Astrocyte (in vitro differentiated cells and primary cell): Measurements from ENCODE around the gene TENM4. TPM values are rescaled to one million over a fixed set of nuclear protein-coding genes. Genes with fewer than 3 reads are reported as not detected.

Source experiments
- DNase-seq: peaks from one replicate; pipeline ENCODE4 v3.0.0-alpha.2; 2010; ENCODE audit warnings: low read depth
- FAIRE-seq: peaks from 2 replicates; lab custom pipeline; 2011; peaks lifted over from hg19 to GRCh38; lab: Jason Lieb, UNC
- H2AFZ ChIP-seq: 2 replicates; pipeline ENCODE4 v1.6.0; 2012; ENCODE audit warnings: low read depth, low read length, inconsistent platforms
- H3K27ac ChIP-seq: 2 replicates; pipeline ENCODE4 v1.5.1; 2011; ENCODE audit warnings: low read depth, low read length, inconsistent platforms
- H3K27me3 ChIP-seq: 2 replicates; pipeline ENCODE4 v1.6.0; 2011; ENCODE audit warnings: low read length, inconsistent platforms; ENCODE audit not compliant: insufficient read depth
- H3K36me3 ChIP-seq: 2 replicates; pipeline ENCODE4 v1.5.1; 2011; ENCODE audit warnings: low read length, inconsistent platforms; ENCODE audit not compliant: insufficient read depth
- H3K4me1 ChIP-seq: 2 replicates; pipeline ENCODE4 v1.5.1; 2011; ENCODE audit warnings: low read length, inconsistent platforms; ENCODE audit not compliant: insufficient read depth
- H3K4me2 ChIP-seq: 2 replicates; pipeline ENCODE4 v1.6.0; 2012; ENCODE audit warnings: low read length, inconsistent platforms
- H3K4me3 ChIP-seq: 2 replicates; pipeline ENCODE4 v1.5.1; 2011; ENCODE audit warnings: low read depth, mild to moderate bottlenecking, low read length, inconsistent platforms; ENCODE audit not compliant: insufficient read depth
- H3K79me2 ChIP-seq: 2 replicates; pipeline ENCODE4 v1.6.0; 2012; ENCODE audit warnings: mild to moderate bottlenecking, low read length, inconsistent platforms; ENCODE audit not compliant: insufficient read depth
- H3K9ac ChIP-seq: 2 replicates; pipeline ENCODE4 v1.6.0; 2012; ENCODE audit warnings: mild to moderate bottlenecking, low read length, inconsistent platforms
- H3K9me3 ChIP-seq: 2 replicates; pipeline ENCODE4 v1.5.1; 2012; ENCODE audit warnings: low read depth, mild to moderate bottlenecking, low read length, inconsistent platforms; ENCODE audit not compliant: insufficient read depth
- H4K20me1 ChIP-seq: 2 replicates; pipeline ENCODE4 v1.6.0; 2012; ENCODE audit warnings: low read length, inconsistent platforms; ENCODE audit not compliant: insufficient read depth
- H3K27ac Mint-ChIP-seq: one replicate; pipeline ENCODE4 v1.8.0; 2021; ENCODE audit warnings: mild to moderate bottlenecking, mixed read lengths; ENCODE audit not compliant: unreplicated experiment
- H3K27me3 Mint-ChIP-seq: one replicate; pipeline ENCODE4 v1.8.0; 2021; ENCODE audit warnings: low read depth, mixed read lengths; ENCODE audit not compliant: unreplicated experiment
- H3K36me3 Mint-ChIP-seq: one replicate; pipeline ENCODE4 v1.8.0; 2021; ENCODE audit warnings: low read depth, mixed read lengths; ENCODE audit not compliant: unreplicated experiment
- H3K4me1 Mint-ChIP-seq: one replicate; pipeline ENCODE4 v1.8.0; 2021; ENCODE audit warnings: low read depth, mixed read lengths; ENCODE audit not compliant: unreplicated experiment
- H3K4me3 Mint-ChIP-seq: one replicate; pipeline ENCODE4 v1.8.0; 2021; ENCODE audit warnings: mild to moderate bottlenecking, moderate library complexity, mixed read lengths; ENCODE audit not compliant: unreplicated experiment
- H3K9me3 Mint-ChIP-seq: one replicate; pipeline ENCODE4 v1.8.0; 2021; ENCODE audit warnings: mild to moderate bottlenecking, mixed read lengths; ENCODE audit not compliant: unreplicated experiment
- EZH2 ChIP-seq: IDR thresholded peaks from 2 replicates; pipeline ENCODE4 v1.6.1; 2012; ENCODE audit warnings: mild to moderate bottlenecking, low read length, inconsistent platforms; ENCODE audit not compliant: insufficient read depth
- total RNA-seq: library from RNA; stranded (reverse); gene quantifications from 2 replicates; pipeline ENCODE4 v1.2.1, GENCODE V29; 2021
- TF ChIP-seq, protein P1 (sequence below): IDR thresholded peaks from 2 replicates; pipeline ENCODE4 v1.5.1; 2011; ENCODE audit warnings: low read depth, mild to moderate bottlenecking, inconsistent platforms, low read length, moderate library complexity; ENCODE audit not compliant: insufficient read depth

Gene TENM4
- total RNA-seq, 1 donor from 2014 or later, result 7.5 TPM

DNA sequence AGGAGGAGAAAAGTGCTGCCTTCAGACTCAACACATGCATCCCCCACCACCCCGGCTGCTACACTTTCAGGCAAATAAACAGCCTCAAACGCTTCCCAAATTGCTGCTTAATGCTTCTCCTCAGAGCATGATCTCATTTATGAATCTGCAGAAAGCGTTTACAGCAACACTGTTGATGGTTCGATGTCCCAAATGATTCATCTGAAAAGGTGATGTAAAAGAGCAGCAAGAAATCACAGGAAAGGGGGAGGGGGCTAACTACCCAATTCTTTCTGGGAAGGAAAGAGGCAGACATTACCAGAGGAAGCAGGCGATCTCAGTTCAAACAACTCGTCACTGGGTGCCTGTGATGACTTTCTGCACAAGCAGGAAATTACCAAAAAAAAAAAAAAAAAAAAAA, 119.6 kb downstream of the TENM4 start:
- no peak for TF ChIP-seq EZH2
- TF ChIP-seq, protein P1, sequence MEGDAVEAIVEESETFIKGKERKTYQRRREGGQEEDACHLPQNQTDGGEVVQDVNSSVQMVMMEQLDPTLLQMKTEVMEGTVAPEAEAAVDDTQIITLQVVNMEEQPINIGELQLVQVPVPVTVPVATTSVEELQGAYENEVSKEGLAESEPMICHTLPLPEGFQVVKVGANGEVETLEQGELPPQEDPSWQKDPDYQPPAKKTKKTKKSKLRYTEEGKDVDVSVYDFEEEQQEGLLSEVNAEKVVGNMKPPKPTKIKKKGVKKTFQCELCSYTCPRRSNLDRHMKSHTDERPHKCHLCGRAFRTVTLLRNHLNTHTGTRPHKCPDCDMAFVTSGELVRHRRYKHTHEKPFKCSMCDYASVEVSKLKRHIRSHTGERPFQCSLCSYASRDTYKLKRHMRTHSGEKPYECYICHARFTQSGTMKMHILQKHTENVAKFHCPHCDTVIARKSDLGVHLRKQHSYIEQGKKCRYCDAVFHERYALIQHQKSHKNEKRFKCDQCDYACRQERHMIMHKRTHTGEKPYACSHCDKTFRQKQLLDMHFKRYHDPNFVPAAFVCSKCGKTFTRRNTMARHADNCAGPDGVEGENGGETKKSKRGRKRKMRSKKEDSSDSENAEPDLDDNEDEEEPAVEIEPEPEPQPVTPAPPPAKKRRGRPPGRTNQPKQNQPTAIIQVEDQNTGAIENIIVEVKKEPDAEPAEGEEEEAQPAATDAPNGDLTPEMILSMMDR, result no peak
- no peak overlapping the region for H3K4me2 ChIP-seq
- FAIRE-seq (no peak), DNase-seq (no peak)
- no peak overlapping the region for H3K27ac ChIP-seq
- H3K9me3 ChIP-seq, result no peaks in the 10 kb centered on the region
- peaks cover 13% of the 10 kb centered on the region for H4K20me1 ChIP-seq
- H3K79me2 ChIP-seq, result no peaks in the 10 kb centered on the region
- Mint-ChIP-seq H3K9me3 (no peaks in the 10 kb centered on the region), H3K4me3 (no peak overlapping the region), H3K36me3 (no peaks in the 10 kb centered on the region), H3K4me1 (no peaks in the 10 kb centered on the region), H3K27me3 (peaks cover 15% of the 10 kb centered on the region), H3K27ac (no peak overlapping the region)
- no peak overlapping the region for H3K4me3 ChIP-seq
- no peaks in the 10 kb centered on the region for H3K36me3 ChIP-seq
- no peaks in the 10 kb centered on the region for H3K4me1 ChIP-seq
- H3K9ac ChIP-seq, result no peak overlapping the region
- no peaks in the 10 kb centered on the region for H3K27me3 ChIP-seq
- H2AFZ ChIP-seq, result no peak overlapping the region

DNA sequence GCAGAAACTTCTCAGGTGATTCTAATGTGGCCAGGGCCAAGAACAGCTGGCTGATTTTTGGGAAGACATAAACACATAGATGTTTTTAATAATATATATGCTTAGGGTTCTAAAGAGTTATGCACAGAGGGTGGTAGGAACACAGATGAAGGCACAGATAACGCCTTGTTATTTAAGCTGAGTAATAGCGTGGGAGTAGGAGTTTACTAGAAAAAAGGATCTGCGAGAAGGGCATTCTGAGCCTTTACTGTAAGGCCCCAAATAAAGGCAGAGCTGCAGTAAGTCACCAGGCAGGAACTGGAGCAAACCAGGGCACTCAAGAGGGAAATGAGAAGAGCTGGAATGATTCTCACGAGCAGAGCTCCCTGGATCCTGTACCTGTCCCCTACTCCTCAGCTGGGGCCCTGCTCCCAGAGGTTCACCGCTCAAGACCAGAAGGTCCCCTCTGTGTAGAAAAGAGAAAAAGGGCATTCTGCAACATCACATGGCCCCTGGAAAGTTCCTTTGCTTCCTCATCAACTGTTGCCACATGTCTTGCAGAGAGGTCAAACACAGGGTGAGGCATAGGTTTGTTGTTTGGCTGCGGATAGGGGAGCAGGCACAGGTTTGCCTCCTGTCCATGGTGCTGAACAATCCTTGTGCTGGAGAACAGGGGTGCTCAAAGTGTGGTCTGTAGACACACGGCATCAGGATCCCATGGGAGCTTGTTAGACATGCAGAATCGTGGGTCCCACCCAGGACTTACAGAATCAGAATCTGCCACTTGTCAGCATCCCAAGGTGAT, 125.7 kb downstream of the TENM4 start:
- FAIRE-seq (no peak), DNase-seq (no peak)
- H3K36me3 Mint-ChIP-seq, result no peaks in the 10 kb centered on the region

More for the DNA sequence above, 125.7 kb downstream of the TENM4 start:
- Histone ChIP-seq H3K27ac (no peak overlapping the region), H3K4me1 (peaks cover 6% of the 10 kb centered on the region), H3K4me2 (no peak overlapping the region), H3K9ac (no peak overlapping the region), H4K20me1 (peaks cover 27% of the 10 kb centered on the region), H3K27me3 (no peaks in the 10 kb centered on the region), H3K4me3 (no peak overlapping the region), H2AFZ (no peak overlapping the region), H3K9me3 (no peaks in the 10 kb centered on the region), H3K36me3 (no peaks in the 10 kb centered on the region), H3K79me2 (no peaks in the 10 kb centered on the region)
- no peaks in the 10 kb centered on the region for H3K4me1 Mint-ChIP-seq
- TF ChIP-seq EZH2, result no peak
- TF ChIP-seq, protein P1, result no peak
- H3K27ac Mint-ChIP-seq, result no peak overlapping the region
- peaks cover 20% of the 10 kb centered on the region for H3K27me3 Mint-ChIP-seq
- H3K9me3 Mint-ChIP-seq, result no peaks in the 10 kb centered on the region
- H3K4me3 Mint-ChIP-seq, result no peak overlapping the region
